Lung (tissue), 12 donors: ENCODE results near the gene CNKSR1. TPM values are rescaled to one million over a fixed set of nuclear protein-coding genes. Genes with fewer than 3 reads are reported as not detected.

Experiments used
- ATAC-seq: fragments of 200-7000 bp; cut with Tn5 transposase; one replicate; pipeline ENCODE4 v1.9.1; 2020; ENCODE audit warnings: moderate number of reproducible peaks; ENCODE audit not compliant: insufficient read depth, low FRiP score
- DNase-seq, 3 donors: peaks; one replicate each; pipeline ENCODE4 v3.0.0-alpha.2; 2013 to 2017
- H3K27ac ChIP-seq, 2 donors: one replicate each; pipeline ENCODE4 v1.5.1; 2013; ENCODE audit warnings: mild to moderate bottlenecking in 2 of 2, moderate library complexity in 2 of 2, control low read depth in 1 of 2, inconsistent platforms in 1 of 2, low read depth in 1 of 2, low read length in 1 of 2
- H3K27me3 ChIP-seq, 3 donors: one replicate each; pipeline ENCODE4 v1.5.1; 2013; ENCODE audit warnings: low read length in 2 of 3; ENCODE audit not compliant: control insufficient read depth in 3 of 3, insufficient read depth in 3 of 3
- H3K36me3 ChIP-seq, 4 donors: one replicate each; pipeline ENCODE4 v1.5.1; 2013; ENCODE audit warnings: low read length in 4 of 4, mild to moderate bottlenecking in 1 of 4, moderate library complexity in 1 of 4; ENCODE audit not compliant: control insufficient read depth in 4 of 4, insufficient read depth in 4 of 4
- H3K4me1 ChIP-seq, 5 donors: one replicate each; pipeline ENCODE4 v1.5.1; 2013; ENCODE audit warnings: low read length in 5 of 5, mild to moderate bottlenecking in 2 of 5, moderate library complexity in 1 of 5; ENCODE audit not compliant: control insufficient read depth in 5 of 5, insufficient read depth in 5 of 5
- H3K4me3 ChIP-seq: one replicate; pipeline ENCODE4 v1.5.1; 2013; ENCODE audit warnings: mild to moderate bottlenecking, control low read depth, moderate library complexity
- H3K9ac ChIP-seq, 2 donors: one replicate each; pipeline ENCODE4 v1.5.1; 2013; ENCODE audit warnings: low read length in 2 of 2, control low read depth in 1 of 2; ENCODE audit not compliant: insufficient read depth in 1 of 2
- H3K9me3 ChIP-seq, 4 donors: one replicate each; pipeline ENCODE4 v1.5.1; 2013; ENCODE audit warnings: low read length in 3 of 4, mild to moderate bottlenecking in 1 of 4, moderate library complexity in 1 of 4; ENCODE audit not compliant: control insufficient read depth in 4 of 4, insufficient read depth in 3 of 4
- CTCF ChIP-seq: IDR thresholded peaks from 2 replicates; pipeline ENCODE4 v1.5.1; 2012; ENCODE audit warnings: mild to moderate bottlenecking; ENCODE audit errors: control extremely low read depth, extremely low read depth
- WGBS, 2 donors: extraction: QIAGEN DNeasy Blood & Tissue Kit; methylation state at CpG; one replicate each; pipeline ENCODE4 v1.1.7; 2013; 5-methylcytosine and 5-hydroxymethylcytosine counted together
- polyA plus RNA-seq, 2 donors: library from polyadenylated mRNA; stranded (reverse); fragments of 200-250 nt; gene quantifications; one replicate each; pipeline ENCODE4 v1.2.1, GENCODE V29; 2013
- total RNA-seq, 2 donors: library from RNA; depleted of rRNA in 1 of 2; stranded (reverse); fragments of >200 nt in 1 of 2; gene quantifications; one replicate each; pipeline ENCODE4 v1.2.1, GENCODE V29; 2014 to 2021
- donor health status: control.
- donor health status: control.
- donor health status: Bipolar disorder and iron deficiency.
- donor health status: healthy.
- donor health status: DM: yes; HTN: yes; CAD: no.

The CNKSR1 gene
- total and polyA plus RNA-seq, 4 donors = 10.8 to 34.7 (median 28.3) TPM

- Histone ChIP-seq H3K9ac (no peak overlapping the region), H3K27ac (no peak overlapping the region), H3K4me3 (no peak overlapping the region), H3K27me3 (no peaks in the 10 kb centered on the region), H3K4me1 (peaks cover 0 to 2% (median 0%) of the 10 kb centered on the region in 5 donors), H3K9me3 (no peaks in the 10 kb centered on the region), H3K36me3 (no peaks in the 10 kb centered on the region)
- TF ChIP-seq CTCF = no peak
- DNase-seq (no peak), ATAC-seq (no peak)
These were observed 28.4 kb upstream of the CNKSR1 start for GRCh38 chr1:26148887-26149286.

- H3K9ac ChIP-seq = no peak overlapping the region
- ATAC-seq = no peak
- no peak for TF ChIP-seq CTCF
- H3K4me1 ChIP-seq = peaks cover 0 to 29% (median 3%) of the 10 kb centered on the region in 5 donors
- no peaks in the 10 kb centered on the region for H3K27me3 ChIP-seq
- no peaks in the 10 kb centered on the region for H3K36me3 ChIP-seq
- no peaks in the 10 kb centered on the region for H3K9me3 ChIP-seq
- WGBS, 2 donors = 57 to 65% methylated on average over 5 of the region's 5 CpGs
- H3K27ac ChIP-seq = peak overlapping the region in 1 of 2 donors; percentile 10
- H3K4me3 ChIP-seq = no peak overlapping the region
- peak; percentile 17 to 69 (median 66) for DNase-seq
These were observed 23.2 kb upstream of the CNKSR1 start for GRCh38 chr1:26153966-26154532.

- Histone ChIP-seq H3K27me3 (no peaks in the 10 kb centered on the region), H3K27ac (peak overlapping the region in 1 of 2 donors; percentile 5), H3K4me1 (peaks cover 0 to 36% (median 3%) of the 10 kb centered on the region in 5 donors), H3K9me3 (no peaks in the 10 kb centered on the region), H3K9ac (no peak overlapping the region), H3K36me3 (no peaks in the 10 kb centered on the region), H3K4me3 (no peak overlapping the region)
- TF ChIP-seq CTCF = no peak
- no peak for ATAC-seq
- WGBS, 2 donors = 36 to 43% methylated on average over 9 of the region's 9 CpGs
- DNase-seq = peak; percentile 30 to 49 (median 40)
These were observed 22.5 kb upstream of the CNKSR1 start for GRCh38 chr1:26154750-26155149.
